ENCODE data around the gene TTC6. TPM values are rescaled to one million over a fixed set of nuclear protein-coding genes. Genes with fewer than 3 reads are reported as not detected.

Gene TTC6
- total RNA-seq, 1 donor from 2014 or later = not detected

DNA sequence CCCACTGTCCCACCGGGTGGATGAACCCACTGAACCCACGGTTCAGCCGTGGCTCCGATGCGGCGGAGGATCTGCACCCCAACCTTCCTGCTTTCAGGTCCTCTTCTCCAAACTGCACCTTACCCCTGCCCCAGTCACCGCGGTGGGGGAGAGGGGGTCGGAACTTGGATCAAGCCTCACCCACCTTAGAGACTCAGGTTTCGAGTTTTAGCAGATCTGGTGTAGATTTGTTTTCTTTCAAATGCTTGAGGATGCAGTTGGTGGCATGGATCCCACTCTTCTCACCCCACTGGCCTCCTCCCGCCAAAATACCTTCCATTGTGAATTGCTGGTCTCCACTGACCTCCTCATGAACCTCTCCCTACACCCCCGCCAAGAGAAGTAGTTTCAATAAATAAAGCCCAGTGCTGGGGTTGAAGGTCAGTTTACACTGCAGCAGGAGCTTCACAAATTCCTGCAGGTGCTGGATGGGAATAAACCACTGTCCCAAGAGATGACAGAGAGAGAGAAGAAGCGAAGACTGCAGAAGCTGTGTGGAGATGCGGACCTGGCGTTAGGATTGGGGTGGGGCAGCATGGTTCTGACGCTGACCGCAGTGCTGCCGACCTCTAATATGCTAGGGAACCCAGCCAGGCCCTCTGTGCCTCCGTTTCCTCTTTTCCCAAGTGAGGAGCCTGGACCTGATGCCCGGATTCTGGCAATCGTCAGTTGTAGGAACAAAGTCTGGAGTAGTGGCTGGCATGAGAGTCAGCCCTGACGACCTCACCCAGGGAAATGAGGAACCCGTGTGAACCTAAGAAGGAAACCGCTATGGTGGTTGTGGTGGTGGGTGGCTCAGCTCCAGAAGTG lies 7.4 kb downstream of the TTC6 start:
- Mint-ChIP-seq H3K4me1 (ENCODE audit: low read depth) (peaks cover 16% of the 10 kb centered on the region), H3K27ac (ENCODE audit: unreplicated experiment) (no peak overlapping the region), H3K36me3 (ENCODE audit: low read depth) (no peaks in the 10 kb centered on the region), H3K4me3 (ENCODE audit: unreplicated experiment) (no peak overlapping the region), H3K9me3 (ENCODE audit: low read depth) (no peaks in the 10 kb centered on the region), H3K27me3 (ENCODE audit: low read depth) (peaks cover 83% of the 10 kb centered on the region)
- no peak for DNase-seq (ENCODE audit: low spot score)
- TF ChIP-seq, protein P1, sequence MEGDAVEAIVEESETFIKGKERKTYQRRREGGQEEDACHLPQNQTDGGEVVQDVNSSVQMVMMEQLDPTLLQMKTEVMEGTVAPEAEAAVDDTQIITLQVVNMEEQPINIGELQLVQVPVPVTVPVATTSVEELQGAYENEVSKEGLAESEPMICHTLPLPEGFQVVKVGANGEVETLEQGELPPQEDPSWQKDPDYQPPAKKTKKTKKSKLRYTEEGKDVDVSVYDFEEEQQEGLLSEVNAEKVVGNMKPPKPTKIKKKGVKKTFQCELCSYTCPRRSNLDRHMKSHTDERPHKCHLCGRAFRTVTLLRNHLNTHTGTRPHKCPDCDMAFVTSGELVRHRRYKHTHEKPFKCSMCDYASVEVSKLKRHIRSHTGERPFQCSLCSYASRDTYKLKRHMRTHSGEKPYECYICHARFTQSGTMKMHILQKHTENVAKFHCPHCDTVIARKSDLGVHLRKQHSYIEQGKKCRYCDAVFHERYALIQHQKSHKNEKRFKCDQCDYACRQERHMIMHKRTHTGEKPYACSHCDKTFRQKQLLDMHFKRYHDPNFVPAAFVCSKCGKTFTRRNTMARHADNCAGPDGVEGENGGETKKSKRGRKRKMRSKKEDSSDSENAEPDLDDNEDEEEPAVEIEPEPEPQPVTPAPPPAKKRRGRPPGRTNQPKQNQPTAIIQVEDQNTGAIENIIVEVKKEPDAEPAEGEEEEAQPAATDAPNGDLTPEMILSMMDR (IDR thresholded peaks at IDR 0.05) = no peak

DNA sequence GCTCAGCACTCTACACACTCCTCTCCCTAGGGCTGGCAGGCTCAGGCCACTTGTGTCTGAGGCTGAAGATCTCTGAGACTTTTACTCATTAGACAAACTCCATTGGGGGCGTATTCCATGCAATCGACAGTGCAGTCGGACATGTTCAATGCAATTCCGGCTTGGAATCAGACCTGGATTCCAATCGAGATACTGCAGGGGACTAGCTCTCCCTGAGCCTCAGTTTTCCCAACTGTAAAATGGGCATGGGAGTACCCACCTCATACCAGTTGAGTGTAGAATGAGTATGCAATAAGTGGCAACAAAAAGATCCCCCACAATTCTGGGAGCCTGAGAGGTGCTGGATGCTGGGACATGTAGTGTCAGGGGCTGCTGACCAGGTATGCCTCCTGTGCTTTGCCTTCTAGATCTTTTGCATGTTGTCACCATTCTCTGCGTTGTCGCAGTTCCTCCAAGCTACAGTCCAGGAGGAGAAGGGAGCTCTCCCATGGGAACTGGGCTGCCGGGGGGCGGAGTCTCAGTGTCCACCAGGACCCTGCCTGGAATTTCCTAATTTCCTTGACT lies 8.3 kb downstream of the TTC6 start:
- DNase-seq (ENCODE audit: low spot score) = no peak
- no peak overlapping the region for H3K27ac Mint-ChIP-seq (ENCODE audit: unreplicated experiment)
- TF ChIP-seq, protein P1 (IDR thresholded peaks at IDR 0.05) = no peak
- no peak overlapping the region for H3K4me3 Mint-ChIP-seq (ENCODE audit: unreplicated experiment)
- peaks cover 12% of the 10 kb centered on the region for H3K4me1 Mint-ChIP-seq (ENCODE audit: low read depth)
- no peaks in the 10 kb centered on the region for H3K36me3 Mint-ChIP-seq (ENCODE audit: low read depth)
- no peaks in the 10 kb centered on the region for H3K9me3 Mint-ChIP-seq (ENCODE audit: low read depth)
- H3K27me3 Mint-ChIP-seq (ENCODE audit: low read depth) = peaks cover 78% of the 10 kb centered on the region

DNA sequence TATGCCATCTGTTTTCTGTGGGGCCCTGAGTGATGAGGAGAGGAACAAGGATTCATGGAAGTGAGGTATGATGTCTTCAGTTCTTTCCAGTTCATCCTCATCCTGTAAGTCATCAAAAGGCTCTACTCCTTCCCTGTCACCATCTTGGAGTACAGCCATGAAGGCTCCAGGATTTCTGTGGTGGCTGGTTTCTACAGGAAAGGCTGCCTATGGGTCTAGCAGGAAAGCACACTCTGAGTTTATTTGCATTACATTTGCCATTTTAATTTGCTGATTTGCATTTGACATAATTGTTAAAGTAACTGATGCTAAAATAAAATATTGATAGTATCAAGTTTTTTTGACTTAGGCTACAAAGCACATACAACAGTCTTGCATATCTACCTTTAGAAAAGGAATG lies 11.2 kb downstream of the TTC6 start:
- Mint-ChIP-seq H3K4me3 (ENCODE audit: unreplicated experiment) (no peak overlapping the region), H3K9me3 (ENCODE audit: low read depth) (peaks cover 3% of the 10 kb centered on the region), H3K27me3 (ENCODE audit: low read depth) (peaks cover 63% of the 10 kb centered on the region), H3K27ac (ENCODE audit: unreplicated experiment) (no peak overlapping the region), H3K36me3 (ENCODE audit: low read depth) (no peaks in the 10 kb centered on the region), H3K4me1 (ENCODE audit: low read depth) (no peaks in the 10 kb centered on the region)
- TF ChIP-seq, protein P1 (IDR thresholded peaks at IDR 0.05) = no peak
- DNase-seq (ENCODE audit: low spot score) = no peak

DNA sequence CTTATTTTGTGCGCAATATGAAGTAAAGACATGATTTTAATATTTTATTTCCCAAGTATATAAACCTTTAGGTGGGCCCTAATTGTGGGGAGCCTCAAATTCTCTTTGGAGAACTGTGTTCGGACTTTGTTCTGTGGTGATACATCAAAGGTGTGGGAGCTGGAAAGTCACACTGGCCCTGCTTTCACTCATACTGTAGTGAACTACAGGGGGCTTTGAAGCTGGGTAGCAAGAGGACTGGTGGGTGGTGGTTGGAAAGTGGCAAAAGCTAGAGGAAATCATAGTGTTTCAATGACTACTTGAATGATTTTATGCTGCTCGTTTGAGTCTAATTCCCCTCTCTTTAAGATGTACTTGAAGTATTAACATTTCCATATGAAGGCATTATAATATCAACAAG lies 13.2 kb downstream of the TTC6 start:
- H3K27ac Mint-ChIP-seq (ENCODE audit: unreplicated experiment) = no peak overlapping the region

DNA sequence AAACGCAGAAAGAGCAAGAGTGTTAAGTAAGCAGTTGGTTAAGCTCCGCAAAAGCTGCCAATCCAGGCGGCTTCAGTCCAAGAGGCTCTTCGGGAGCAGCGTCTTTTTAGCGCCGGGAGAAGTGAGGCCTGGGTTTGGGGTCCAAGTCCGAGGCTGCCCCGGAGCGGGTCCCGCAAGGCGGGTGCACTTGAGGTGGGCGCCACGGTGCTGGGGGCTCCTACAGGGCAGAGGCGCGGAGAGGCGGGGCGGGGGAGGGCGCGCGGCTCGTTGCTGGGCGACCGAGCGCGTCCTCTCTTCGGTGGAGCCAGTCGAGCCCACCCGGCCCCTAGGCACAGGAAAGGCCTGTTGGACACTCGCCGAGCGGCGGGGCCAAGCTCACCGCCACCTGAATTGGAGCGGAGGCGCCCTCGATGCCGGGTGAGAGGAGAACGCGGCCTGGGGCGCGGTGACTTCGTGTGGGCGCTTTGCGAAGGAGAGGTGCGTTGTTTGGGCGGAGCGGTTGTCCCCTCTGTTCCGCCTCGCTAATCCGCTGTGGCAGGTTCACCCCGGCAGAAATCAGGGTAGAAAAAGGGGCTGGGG lies 15.6 kb downstream of the TTC6 start:
- no peak overlapping the region for H3K27ac Mint-ChIP-seq (ENCODE audit: unreplicated experiment)
- no peaks in the 10 kb centered on the region for H3K4me1 Mint-ChIP-seq (ENCODE audit: low read depth)
- peaks cover 30% of the 10 kb centered on the region for H3K27me3 Mint-ChIP-seq (ENCODE audit: low read depth)
- peaks cover 3% of the 10 kb centered on the region for H3K36me3 Mint-ChIP-seq (ENCODE audit: low read depth)
- peak; percentile 88 for DNase-seq (ENCODE audit: low spot score)
- no peak overlapping the region for H3K4me3 Mint-ChIP-seq (ENCODE audit: unreplicated experiment)
- peaks cover 33% of the 10 kb centered on the region for H3K9me3 Mint-ChIP-seq (ENCODE audit: low read depth)
- TF ChIP-seq, protein P1 (IDR thresholded peaks at IDR 0.05) = no peak

More for the DNA sequence above, 13.2 kb downstream of the TTC6 start:
- Mint-ChIP-seq H3K9me3 (ENCODE audit: low read depth) (peaks cover 15% of the 10 kb centered on the region), H3K27me3 (ENCODE audit: low read depth) (peaks cover 51% of the 10 kb centered on the region), H3K4me1 (ENCODE audit: low read depth) (no peaks in the 10 kb centered on the region), H3K4me3 (ENCODE audit: unreplicated experiment) (no peak overlapping the region), H3K36me3 (ENCODE audit: low read depth) (no peaks in the 10 kb centered on the region)
- DNase-seq (ENCODE audit: low spot score) = no peak
- TF ChIP-seq, protein P1 (IDR thresholded peaks at IDR 0.05) = no peak

Measured in chondrocyte (in vitro differentiated cells).